GM15510 (cell line): Measurements from ENCODE around the gene HADHA.
A peak's percentile ranks its signal among the peaks of the same experiment; 100 is the strongest.

ENCODE experiments used
- POLR2A ChIP-seq: IDR thresholded peaks from 3 replicates; pipeline ENCODE4 v1.6.1; 2011; ENCODE audit warnings: borderline replicate concordance; ENCODE audit not compliant: insufficient read length; ENCODE audit errors: extremely low read depth

HADHA gene

DNA sequence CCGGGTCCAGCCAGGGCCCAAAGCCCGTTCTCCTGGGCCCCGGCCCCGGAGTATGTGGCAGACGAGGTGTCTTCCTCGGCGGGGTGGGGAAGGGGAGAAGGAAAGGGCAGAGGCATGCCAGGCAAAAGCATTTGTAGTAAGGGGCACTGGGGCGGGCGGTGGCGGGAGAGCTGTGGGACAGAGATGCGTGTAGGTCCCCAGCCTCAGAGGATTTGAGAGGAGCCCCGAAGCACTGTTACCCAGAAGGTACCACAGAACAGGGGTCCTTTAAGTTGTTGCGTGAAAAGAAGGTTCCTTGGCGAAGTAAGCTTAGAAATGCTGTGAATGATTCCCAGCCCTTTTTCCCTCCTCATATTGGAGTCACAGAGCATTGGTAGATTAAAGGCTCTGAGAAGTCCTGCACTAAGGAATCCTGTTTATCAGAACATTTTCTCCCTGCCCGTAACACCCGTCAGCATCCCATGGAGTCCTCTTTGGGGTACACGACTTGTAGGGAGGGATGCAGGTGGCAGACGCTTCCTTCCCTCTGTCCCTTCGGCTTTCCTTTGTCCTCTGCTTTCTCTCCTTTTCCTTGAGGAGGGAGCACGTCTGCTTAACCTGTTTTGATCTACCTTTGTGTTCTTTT, 59.0 kb downstream of the HADHA start:
- no peak for TF ChIP-seq POLR2A

- peak; percentile 8 for TF ChIP-seq POLR2A
Measured at GRCh38 chr2:26184555-26185303, 59.7 kb downstream of the HADHA start.

DNA sequence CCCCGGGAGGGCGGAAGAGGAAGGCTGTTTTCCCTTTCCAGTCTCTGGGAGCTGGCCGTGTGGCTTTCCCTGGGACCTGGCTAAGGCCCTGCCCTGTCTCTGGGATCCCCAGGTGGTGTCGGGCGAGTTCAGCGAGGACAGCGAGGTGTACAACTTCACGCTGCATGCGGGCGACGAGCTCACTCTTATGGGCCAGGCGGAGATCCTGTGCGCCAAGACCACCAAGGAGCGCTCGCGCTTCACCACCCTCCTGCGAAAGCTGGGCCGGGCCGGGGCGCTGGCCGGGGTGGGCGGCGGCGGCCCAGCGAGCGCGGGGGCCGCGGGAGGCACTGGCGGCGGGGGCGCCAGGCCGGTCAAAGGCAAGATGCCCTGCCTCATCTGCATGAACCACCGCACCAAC, 60.3 kb downstream of the HADHA start:
- TF ChIP-seq POLR2A, result no peak

DNA sequence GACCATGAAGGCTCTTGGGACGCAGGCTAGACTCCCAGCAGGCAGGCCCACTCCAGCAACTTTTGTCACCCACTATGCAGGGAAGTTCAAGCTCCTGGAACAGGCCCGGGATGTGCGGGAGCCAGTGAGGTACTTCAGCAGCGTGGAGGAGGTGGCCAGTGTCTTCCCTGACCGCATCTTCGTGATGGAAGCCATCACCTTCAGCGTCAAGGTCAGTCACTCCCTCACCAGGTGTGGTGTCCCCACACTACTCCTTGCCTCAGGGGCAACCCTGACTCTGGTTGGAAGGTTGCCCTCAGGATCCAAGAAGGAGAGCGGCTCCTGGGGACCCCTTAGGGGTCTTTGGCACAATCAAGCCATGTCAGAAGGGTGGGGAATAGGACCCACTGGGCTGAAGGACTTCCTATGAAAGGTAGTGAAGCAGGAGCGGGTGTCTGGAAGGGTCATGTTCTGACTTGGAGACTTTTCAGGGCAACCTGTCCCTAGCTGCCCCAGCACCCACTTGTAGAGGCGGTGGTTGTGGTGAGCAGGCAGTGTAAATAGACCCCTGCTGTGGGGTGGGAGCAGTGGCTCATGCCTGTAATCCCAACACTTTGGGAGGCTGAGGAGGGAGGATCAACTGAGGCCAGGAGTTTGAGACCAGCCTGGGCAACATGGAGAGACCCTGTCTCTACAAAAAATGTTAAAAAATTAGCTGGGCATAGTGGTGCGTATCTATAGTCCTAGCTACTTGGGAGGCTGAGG, 61.4 kb downstream of the HADHA start:
- no peak for TF ChIP-seq POLR2A

- no peak for TF ChIP-seq POLR2A
Measured at GRCh38 chr2:26182441-26182840, 62.0 kb downstream of the HADHA start.

DNA sequence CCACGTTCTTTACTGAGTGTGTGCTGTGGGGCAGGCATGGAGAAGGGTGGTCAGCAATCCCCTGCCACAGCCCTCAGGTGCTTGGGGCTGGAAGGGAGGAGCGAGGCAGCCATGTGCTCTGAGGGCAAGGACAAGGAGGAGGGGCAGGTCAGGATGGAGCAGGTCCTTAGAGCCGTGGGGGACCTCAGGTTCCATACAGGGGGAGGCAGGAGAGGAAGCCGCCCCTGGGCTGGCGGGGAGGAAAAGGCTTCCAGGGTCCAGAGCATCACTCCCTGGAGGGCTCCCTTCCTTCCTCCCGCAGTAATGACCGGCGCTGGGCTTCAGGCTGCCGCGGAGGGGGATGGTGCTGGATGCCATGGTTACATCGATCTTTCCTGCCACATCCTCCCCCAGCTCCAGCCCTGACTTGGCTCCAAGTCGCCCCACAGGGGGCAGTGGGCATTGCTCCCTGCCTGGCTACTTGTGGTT, 65.0 kb downstream of the HADHA start:
- no peak for TF ChIP-seq POLR2A

DNA sequence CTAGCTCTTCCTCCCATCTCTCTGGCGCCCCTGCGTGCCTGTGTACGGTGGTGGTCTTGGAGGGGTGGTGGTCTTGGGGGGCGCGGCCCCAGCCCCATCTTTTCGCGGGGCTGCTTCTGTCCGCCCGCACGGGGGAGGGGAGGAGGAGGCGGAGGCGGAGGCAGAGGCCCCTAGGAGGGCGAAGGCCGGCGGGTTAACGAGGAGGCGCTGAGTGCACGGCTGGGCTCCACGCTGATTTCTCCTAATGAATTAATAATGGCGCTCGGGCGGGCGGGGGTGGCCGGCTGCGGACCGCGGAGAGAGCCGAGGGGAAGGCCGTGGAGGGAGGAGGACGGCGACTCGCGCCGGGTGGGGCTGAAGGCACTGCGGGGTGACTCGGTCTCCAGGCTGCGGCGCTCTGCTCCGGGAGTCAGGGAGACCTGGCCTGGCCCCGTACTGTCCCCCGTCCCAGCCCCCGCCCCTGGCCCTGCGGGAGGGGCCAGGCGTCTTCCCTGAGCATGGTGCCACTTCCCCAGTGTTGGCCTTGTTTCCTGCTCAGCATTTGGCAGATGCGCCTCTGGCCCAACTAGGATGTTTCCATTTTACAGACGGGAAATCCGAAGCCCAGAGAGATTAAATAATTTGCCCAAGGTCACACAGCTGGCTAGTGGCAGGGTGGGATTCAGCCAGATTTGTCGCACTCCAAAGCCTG, 65.5 kb downstream of the HADHA start:
- TF ChIP-seq POLR2A, result no peak

GRCh38 chr2:26178246-26178645, 66.2 kb downstream of the HADHA start:
- TF ChIP-seq POLR2A, result no peak

- TF ChIP-seq POLR2A, result no peak
Measured at GRCh38 chr2:26177122-26177521, 67.3 kb downstream of the HADHA start.

DNA sequence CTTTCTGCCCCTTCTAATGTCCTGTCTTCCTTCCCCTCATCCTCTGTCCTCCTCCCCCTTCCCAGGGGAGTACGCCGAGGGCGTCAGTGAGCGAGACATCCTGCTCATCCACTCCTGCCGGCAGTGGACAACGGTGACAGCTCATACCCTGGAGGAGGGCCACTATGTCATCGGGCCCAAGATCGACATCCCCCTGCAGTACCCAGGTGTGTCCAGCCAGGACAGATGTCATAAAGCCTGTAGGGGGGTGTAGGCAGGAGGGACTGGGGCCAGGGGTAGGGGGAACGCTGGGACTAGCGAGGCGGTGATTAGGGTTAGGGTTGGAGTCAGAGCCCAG, 68.2 kb downstream of the HADHA start:
- TF ChIP-seq POLR2A, result no peak

- TF ChIP-seq POLR2A, result no peak
Measured at GRCh38 chr2:26175466-26176278, 68.8 kb downstream of the HADHA start.

DNA sequence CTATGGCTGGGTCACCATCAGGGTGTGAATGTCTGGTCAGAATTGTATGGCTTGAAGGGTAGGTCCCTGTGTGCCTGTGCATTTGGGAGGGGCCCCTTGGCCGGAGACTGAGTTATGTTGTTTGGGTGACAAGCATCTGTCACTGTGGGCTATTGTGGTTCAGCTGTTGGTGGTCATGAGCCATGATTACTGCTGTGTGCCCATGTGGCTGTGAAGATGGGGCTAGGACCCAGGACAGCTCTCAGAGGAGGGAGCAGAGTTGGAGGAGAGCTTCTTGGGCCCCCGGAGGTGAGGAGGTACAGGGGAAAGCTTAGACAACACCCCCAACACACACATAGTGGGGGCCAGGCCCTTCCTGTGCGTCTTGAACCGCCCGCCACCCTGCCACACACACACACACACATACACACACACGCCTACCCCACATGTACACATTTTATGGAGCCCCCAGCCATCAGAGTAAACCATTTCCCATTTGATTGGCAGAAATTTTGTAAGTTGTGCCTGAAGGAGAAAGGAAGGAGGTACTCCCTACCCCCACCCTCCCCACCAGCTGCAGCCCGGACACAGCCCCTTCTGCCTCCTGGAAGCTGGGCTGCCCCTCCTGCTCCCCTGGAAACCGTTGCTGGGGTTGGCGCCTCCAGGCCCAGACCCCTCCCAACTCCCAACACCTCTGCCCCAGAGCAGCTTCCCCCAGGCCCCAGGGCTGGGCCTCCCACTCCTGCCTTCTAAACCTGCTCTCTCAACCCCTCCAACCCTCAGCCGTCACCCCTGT, 69.6 kb downstream of the HADHA start:
- no peak for TF ChIP-seq POLR2A

GRCh38 chr2:26173776-26174482, 70.5 kb downstream of the HADHA start:
- TF ChIP-seq POLR2A, result no peak
